ENCODE results near the gene CENPV. TPM values are rescaled to one million over a fixed set of nuclear protein-coding genes. Genes with fewer than 3 reads are reported as not detected.

The CENPV gene
- total and polyA plus RNA-seq, 2 experiments from 2014 or later: 40.4 to 52.4 TPM

GRCh38 chr17:16329519-16330271 lies 23.6 kb downstream of the CENPV start:
- no peak for TF ChIP-seq EZH2phosphoT487 (IDR thresholded peaks at IDR 0.05; ENCODE audit: low read depth, severe bottlenecking, unreplicated experiment)
- no peak for TF ChIP-seq EZH2 (IDR thresholded peaks at IDR 0.05; ENCODE audit: borderline replicate concordance)
- no peak for TF ChIP-seq CTCF (IDR thresholded peaks at IDR 0.05; ENCODE audit: poor library complexity)
- H2AFZ ChIP-seq: no peak overlapping the region
- no peaks in the 10 kb centered on the region for H3K9me2 ChIP-seq (replicated peaks; ENCODE audit: insufficient read depth)
- WGBS (ENCODE audit: low lambda C conversion rate, missing lambda C conversion rate): 76% methylated on average over 11 of the region's 11 CpGs
- no peaks in the 10 kb centered on the region for H3K79me2 ChIP-seq
- no peaks in the 10 kb centered on the region for H3K9me3 ChIP-seq (ENCODE audit: low read depth)
- H4K20me1 ChIP-seq (ENCODE audit: insufficient read depth, poor library complexity, severe bottlenecking): no peaks in the 10 kb centered on the region
- no peak overlapping the region for H3K4me3 ChIP-seq
- no peaks in the 10 kb centered on the region for H3K27me3 ChIP-seq
- no peak overlapping the region for H3K4me2 ChIP-seq
- no peaks in the 10 kb centered on the region for H3K36me3 ChIP-seq (replicated peaks; ENCODE audit: insufficient read depth, low read depth)
- peak overlapping the region; percentile 6 for H3K27ac ChIP-seq
- H3K4me1 ChIP-seq (ENCODE audit: insufficient read depth): no peaks in the 10 kb centered on the region
- no peak for DNase-seq (ENCODE audit: low spot score)

- no peak overlapping the region for H3K27ac ChIP-seq
Observed at GRCh38 chr17:16328997-16329396, 24.3 kb downstream of the CENPV start.

GRCh38 chr17:16327018-16327417 lies 26.3 kb downstream of the CENPV start:
- H2AFZ ChIP-seq: no peak overlapping the region
- H3K9me2 ChIP-seq (replicated peaks; ENCODE audit: insufficient read depth): no peaks in the 10 kb centered on the region
- H3K9me3 ChIP-seq (ENCODE audit: low read depth): no peaks in the 10 kb centered on the region
- no peaks in the 10 kb centered on the region for H3K4me1 ChIP-seq (ENCODE audit: insufficient read depth)
- H3K4me2 ChIP-seq: no peak overlapping the region
- no peak overlapping the region for H3K4me3 ChIP-seq
- no peaks in the 10 kb centered on the region for H3K79me2 ChIP-seq
- no peak overlapping the region for H3K27ac ChIP-seq
- H3K36me3 ChIP-seq (replicated peaks; ENCODE audit: insufficient read depth, low read depth): no peaks in the 10 kb centered on the region
- no peak for TF ChIP-seq EZH2phosphoT487 (IDR thresholded peaks at IDR 0.05; ENCODE audit: low read depth, severe bottlenecking, unreplicated experiment)
- no peak for TF ChIP-seq CTCF (IDR thresholded peaks at IDR 0.05; ENCODE audit: poor library complexity)
- no peak for TF ChIP-seq EZH2 (IDR thresholded peaks at IDR 0.05; ENCODE audit: borderline replicate concordance)
- no peaks in the 10 kb centered on the region for H4K20me1 ChIP-seq (ENCODE audit: insufficient read depth, poor library complexity, severe bottlenecking)
- H3K27me3 ChIP-seq: no peaks in the 10 kb centered on the region
- 94% methylated on average over 3 of the region's 3 CpGs for WGBS (ENCODE audit: low lambda C conversion rate, missing lambda C conversion rate)
- no peak for DNase-seq (ENCODE audit: low spot score)

More at GRCh38 chr17:16328997-16329396, 24.3 kb downstream of the CENPV start:
- no peaks in the 10 kb centered on the region for H3K36me3 ChIP-seq (replicated peaks; ENCODE audit: insufficient read depth, low read depth)
- no peak overlapping the region for H3K4me2 ChIP-seq
- H2AFZ ChIP-seq: no peak overlapping the region
- no peaks in the 10 kb centered on the region for H3K4me1 ChIP-seq (ENCODE audit: insufficient read depth)
- no peaks in the 10 kb centered on the region for H3K27me3 ChIP-seq
- H3K79me2 ChIP-seq: no peaks in the 10 kb centered on the region
- 39% methylated on average over 1 of the region's 1 CpG for WGBS (ENCODE audit: low lambda C conversion rate, missing lambda C conversion rate)
- H3K9me3 ChIP-seq (ENCODE audit: low read depth): no peaks in the 10 kb centered on the region
- no peak overlapping the region for H3K4me3 ChIP-seq
- H4K20me1 ChIP-seq (ENCODE audit: insufficient read depth, poor library complexity, severe bottlenecking): no peaks in the 10 kb centered on the region
- H3K9me2 ChIP-seq (replicated peaks; ENCODE audit: insufficient read depth): no peaks in the 10 kb centered on the region
- DNase-seq (ENCODE audit: low spot score): no peak
- no peak for TF ChIP-seq EZH2 (IDR thresholded peaks at IDR 0.05; ENCODE audit: borderline replicate concordance)
- TF ChIP-seq CTCF (IDR thresholded peaks at IDR 0.05; ENCODE audit: poor library complexity): no peak
- TF ChIP-seq EZH2phosphoT487 (IDR thresholded peaks at IDR 0.05; ENCODE audit: low read depth, severe bottlenecking, unreplicated experiment): no peak
